WERI-Rb-1 (cell line): ENCODE data around the gene LRRC27.
"Not testable (repeated sequence)": the region's sequence is repeated elsewhere in the genome, so short reads cannot be mapped to it uniquely, and the experiment has no call there.

Source experiments
- DNase-seq: peaks from one replicate; pipeline ENCODE4 v3.0.0-alpha.2; 2020
- H3K27ac ChIP-seq: fragments of 250-450 bp; sonication (Bioruptor Pico); 2 replicates; pipeline ENCODE4 v1.5.1; 2020; ENCODE audit warnings: mild to moderate bottlenecking, moderate library complexity
- H3K27me3 ChIP-seq: fragments of 250-450 bp; sonication (Bioruptor Pico); 2 replicates; pipeline ENCODE4 v1.5.1; 2021; ENCODE audit warnings: mild to moderate bottlenecking, low read depth, moderate library complexity; ENCODE audit not compliant: insufficient read depth, severe bottlenecking
- H3K36me3 ChIP-seq: fragments of 250-450 bp; sonication (Bioruptor Pico); 2 replicates; pipeline ENCODE4 v1.5.1; 2020; ENCODE audit warnings: mild to moderate bottlenecking, moderate library complexity
- H3K4me3 ChIP-seq: 2 replicates; pipeline ENCODE4 v1.5.1; 2011; ENCODE audit warnings: low read depth, mild to moderate bottlenecking, control low read depth, low read length
- H3K9me3 ChIP-seq: fragments of 250-450 bp; sonication (Bioruptor Pico); 2 replicates; pipeline ENCODE4 v1.5.1; 2021; ENCODE audit warnings: mild to moderate bottlenecking, moderate library complexity; ENCODE audit not compliant: severe bottlenecking
- CTCF ChIP-seq: IDR thresholded peaks from 2 replicates; pipeline ENCODE4 v1.5.1; 2011; ENCODE audit warnings: low read depth, mild to moderate bottlenecking, control low read depth, inconsistent platforms, low read length

The LRRC27 gene

DNA sequence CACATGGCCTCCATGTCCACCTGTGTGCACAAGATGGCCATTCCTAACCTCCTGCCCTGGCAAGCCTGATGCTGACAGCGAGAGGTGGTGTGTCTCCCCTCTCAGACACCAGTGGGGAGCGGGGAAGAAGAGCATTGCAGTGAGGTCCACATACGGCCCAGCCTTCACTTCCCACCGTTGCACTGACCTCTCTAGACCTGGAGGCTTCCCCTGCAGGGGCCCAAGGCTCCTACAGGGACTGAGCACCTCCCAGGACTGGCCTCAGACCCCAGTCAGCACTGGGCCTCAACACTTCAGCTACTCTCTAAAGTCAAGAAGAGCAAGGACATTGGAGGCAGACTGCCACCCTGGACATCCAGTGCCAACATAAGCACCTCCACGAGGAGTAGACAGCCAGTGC, 40.2 kb upstream of the LRRC27 start:
- H3K9me3 ChIP-seq, result peaks cover 6% of the 10 kb centered on the region
- H3K36me3 ChIP-seq, result no peaks in the 10 kb centered on the region
- no peak for TF ChIP-seq CTCF
- H3K4me3 ChIP-seq, result no peak overlapping the region
- no peaks in the 10 kb centered on the region for H3K27me3 ChIP-seq
- DNase-seq, result no peak
- H3K27ac ChIP-seq, result no peak overlapping the region

GRCh38 chr10:132292287-132293200, 39.4 kb upstream of the LRRC27 start:
- Histone ChIP-seq H3K27me3 (no peaks in the 10 kb centered on the region), H3K4me3 (no peak overlapping the region), H3K9me3 (peaks cover 6% of the 10 kb centered on the region), H3K36me3 (no peaks in the 10 kb centered on the region), H3K27ac (no peak overlapping the region)
- no peak for DNase-seq
- TF ChIP-seq CTCF, result no peak

DNA sequence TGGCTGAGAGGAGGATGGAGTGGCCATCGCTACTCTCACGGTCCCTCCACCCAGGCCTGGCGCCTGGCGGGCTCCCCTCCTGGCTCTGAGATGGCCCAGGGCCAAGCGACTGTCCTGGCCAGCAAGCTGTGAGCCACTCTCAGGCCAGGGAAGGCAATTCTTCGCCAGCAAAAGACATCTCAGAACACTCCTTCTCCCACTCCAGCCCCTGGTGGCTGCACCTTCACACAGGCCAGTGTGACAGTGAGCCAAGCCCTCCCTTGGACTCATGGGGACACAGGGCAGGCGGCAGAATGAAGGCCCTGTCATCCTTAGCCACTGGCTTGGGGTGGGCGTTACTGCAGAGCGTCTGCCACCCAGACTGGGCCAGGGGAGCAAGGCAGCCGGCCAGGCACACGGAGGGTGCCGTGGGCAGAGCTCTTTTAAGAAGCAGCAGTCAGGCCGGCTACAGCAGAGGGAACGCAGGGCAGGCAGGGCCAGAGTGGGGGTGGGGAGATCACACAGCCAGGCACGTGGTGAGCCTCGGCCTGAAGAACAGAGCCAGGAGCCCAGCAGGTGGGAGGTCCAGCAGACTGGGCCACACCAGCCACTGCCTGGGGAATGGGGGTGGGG, 38.7 kb upstream of the LRRC27 start:
- H3K9me3 ChIP-seq, result peaks cover 6% of the 10 kb centered on the region
- H3K27me3 ChIP-seq, result no peaks in the 10 kb centered on the region
- no peak overlapping the region for H3K4me3 ChIP-seq
- peak overlapping the region; percentile 40 for H3K27ac ChIP-seq
- no peaks in the 10 kb centered on the region for H3K36me3 ChIP-seq
- peak; percentile 72 for DNase-seq
- no peak for TF ChIP-seq CTCF

- no peak for TF ChIP-seq CTCF
- DNase-seq, result no peak
- peaks cover 3% of the 10 kb centered on the region for H3K9me3 ChIP-seq
- H3K4me3 ChIP-seq, result no peak overlapping the region
- no peaks in the 10 kb centered on the region for H3K27me3 ChIP-seq
- H3K36me3 ChIP-seq, result no peaks in the 10 kb centered on the region
- peak overlapping the region; percentile 40 for H3K27ac ChIP-seq
Observed at GRCh38 chr10:132293813-132294520, 38.0 kb upstream of the LRRC27 start.

DNA sequence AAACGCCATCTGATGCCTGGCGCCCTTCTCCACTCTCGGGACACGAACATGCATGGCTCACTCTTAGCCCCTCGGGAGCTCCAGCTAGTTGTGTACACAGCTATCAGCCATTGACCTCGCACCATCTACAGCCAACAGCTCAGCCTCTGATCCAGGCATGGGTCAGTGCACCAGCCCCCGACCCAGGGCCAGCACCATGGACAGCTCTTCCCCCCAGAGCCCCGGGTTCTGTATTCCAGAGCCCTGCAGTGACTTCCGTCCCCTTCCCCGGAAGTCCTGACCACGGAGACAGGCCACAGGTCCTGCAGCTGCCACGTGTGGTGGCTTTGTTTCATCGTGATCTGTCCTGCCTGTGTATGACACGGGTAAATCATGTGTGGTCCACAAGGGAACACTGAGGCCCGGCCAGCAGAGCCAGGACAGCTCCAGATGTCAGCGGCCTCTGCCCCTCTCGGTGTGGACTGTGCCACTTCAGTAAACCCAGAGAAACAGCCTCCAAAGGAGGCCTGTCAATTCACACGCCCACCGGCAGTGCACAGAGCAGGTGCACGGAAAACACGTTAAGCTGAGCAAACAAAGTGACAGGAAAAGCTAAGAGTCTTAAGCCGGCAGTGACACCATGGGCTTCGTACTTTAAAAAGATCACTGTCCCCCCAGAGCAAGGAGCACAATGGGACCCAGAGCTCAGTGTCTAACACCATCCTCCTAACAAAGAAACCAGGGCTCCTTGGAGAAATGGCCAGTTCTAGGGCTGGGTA, 37.3 kb upstream of the LRRC27 start:
- Histone ChIP-seq H3K27ac (no peak overlapping the region), H3K27me3 (no peaks in the 10 kb centered on the region), H3K4me3 (no peak overlapping the region), H3K36me3 (no peaks in the 10 kb centered on the region), H3K9me3 (no peaks in the 10 kb centered on the region)
- TF ChIP-seq CTCF, result no peak
- no peak for DNase-seq

- H3K4me3 ChIP-seq, H3K27me3 ChIP-seq, DNase-seq, H3K36me3 ChIP-seq, H3K27ac ChIP-seq, H3K9me3 ChIP-seq: not testable (repeated sequence)
Observed at GRCh38 chr10:132295481-132295880, 36.5 kb upstream of the LRRC27 start.
